HG02610 (cell line): ENCODE data around the gene CCDC141.

Source experiments
- ATAC-seq: cut with Tn5 transposase; IDR thresholded peaks from one replicate; pipeline ENCODE4 v1.9.1; 2021; ENCODE audit warnings: mild to moderate bottlenecking, moderate library complexity; ENCODE audit not compliant: unreplicated experiment

Gene CCDC141

GRCh38 chr2:178874529-178875240 lies 175.3 kb downstream of the CCDC141 start:
- no peak for ATAC-seq

- no peak for ATAC-seq
Measured at GRCh38 chr2:178873912-178874311, 176.0 kb downstream of the CCDC141 start.

GRCh38 chr2:178871536-178871935 lies 178.4 kb downstream of the CCDC141 start:
- no peak for ATAC-seq

- no peak for ATAC-seq
Measured at GRCh38 chr2:178870703-178871102, 179.2 kb downstream of the CCDC141 start.

- ATAC-seq: no peak
Measured at GRCh38 chr2:178865999-178866398, 183.9 kb downstream of the CCDC141 start.

GRCh38 chr2:178865146-178865936 lies 184.6 kb downstream of the CCDC141 start:
- no peak for ATAC-seq

GRCh38 chr2:178863856-178864620 lies 185.9 kb downstream of the CCDC141 start:
- no peak for ATAC-seq

GRCh38 chr2:178863130-178863855 lies 186.6 kb downstream of the CCDC141 start:
- no peak for ATAC-seq

- no peak for ATAC-seq
Measured at GRCh38 chr2:178860551-178860950, 189.4 kb downstream of the CCDC141 start.

- no peak for ATAC-seq
Measured at GRCh38 chr2:178859730-178860129, 190.2 kb downstream of the CCDC141 start.

GRCh38 chr2:178858896-178859625 lies 190.9 kb downstream of the CCDC141 start:
- no peak for ATAC-seq

GRCh38 chr2:178855151-178855550 lies 194.8 kb downstream of the CCDC141 start:
- ATAC-seq: no peak

- no peak for ATAC-seq
Measured at GRCh38 chr2:178848335-178848734, 201.6 kb downstream of the CCDC141 start.

- ATAC-seq: no peak
Measured at GRCh38 chr2:178846458-178846802, 203.5 kb downstream of the CCDC141 start.

- ATAC-seq: no peak
Measured at GRCh38 chr2:178845566-178846457, 204.1 kb downstream of the CCDC141 start.

GRCh38 chr2:178844701-178845100 lies 205.2 kb downstream of the CCDC141 start:
- ATAC-seq: no peak

- ATAC-seq: no peak
Measured at GRCh38 chr2:178844269-178844668, 205.7 kb downstream of the CCDC141 start.

GRCh38 chr2:178843697-178844096 lies 206.2 kb downstream of the CCDC141 start:
- ATAC-seq: no peak

GRCh38 chr2:178836807-178837206 lies 213.1 kb downstream of the CCDC141 start:
- ATAC-seq: no peak
